ENCODE data around the gene RAB29.

DNA sequence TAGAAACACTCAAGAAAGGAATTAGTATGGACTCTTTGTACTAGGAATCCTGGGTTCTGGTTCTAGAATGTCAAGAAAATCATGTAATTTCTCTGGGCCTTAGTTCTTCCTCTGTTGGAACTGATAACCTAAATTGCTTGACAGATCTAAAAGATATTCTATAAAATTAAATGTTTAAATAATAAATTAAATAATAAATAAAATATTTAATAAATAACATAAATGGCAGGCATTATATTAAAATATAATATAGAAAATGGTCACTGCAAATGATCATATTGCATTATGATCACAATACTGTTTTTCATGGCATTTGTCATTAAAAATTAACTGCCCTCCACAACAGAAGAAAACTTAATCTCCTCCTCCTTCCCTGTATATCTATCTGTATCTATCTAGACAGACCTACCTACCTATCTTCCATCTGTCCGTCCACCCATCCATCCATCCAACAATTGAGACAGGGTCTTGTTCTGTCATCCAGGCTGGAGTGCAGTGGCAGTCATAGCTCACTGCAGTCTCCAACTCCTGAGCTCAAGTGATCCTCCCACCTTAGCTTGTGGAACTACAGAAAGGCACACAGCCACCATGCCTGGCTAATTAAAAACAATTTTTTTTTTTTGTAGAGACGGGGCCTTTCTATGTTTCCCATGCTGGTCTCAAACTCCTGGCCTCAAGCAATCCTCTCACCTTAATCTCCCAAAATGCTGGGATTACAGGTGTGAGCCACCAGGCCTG lies 41.7 kb downstream of the RAB29 start:
- TF ChIP-seq, protein P1, sequence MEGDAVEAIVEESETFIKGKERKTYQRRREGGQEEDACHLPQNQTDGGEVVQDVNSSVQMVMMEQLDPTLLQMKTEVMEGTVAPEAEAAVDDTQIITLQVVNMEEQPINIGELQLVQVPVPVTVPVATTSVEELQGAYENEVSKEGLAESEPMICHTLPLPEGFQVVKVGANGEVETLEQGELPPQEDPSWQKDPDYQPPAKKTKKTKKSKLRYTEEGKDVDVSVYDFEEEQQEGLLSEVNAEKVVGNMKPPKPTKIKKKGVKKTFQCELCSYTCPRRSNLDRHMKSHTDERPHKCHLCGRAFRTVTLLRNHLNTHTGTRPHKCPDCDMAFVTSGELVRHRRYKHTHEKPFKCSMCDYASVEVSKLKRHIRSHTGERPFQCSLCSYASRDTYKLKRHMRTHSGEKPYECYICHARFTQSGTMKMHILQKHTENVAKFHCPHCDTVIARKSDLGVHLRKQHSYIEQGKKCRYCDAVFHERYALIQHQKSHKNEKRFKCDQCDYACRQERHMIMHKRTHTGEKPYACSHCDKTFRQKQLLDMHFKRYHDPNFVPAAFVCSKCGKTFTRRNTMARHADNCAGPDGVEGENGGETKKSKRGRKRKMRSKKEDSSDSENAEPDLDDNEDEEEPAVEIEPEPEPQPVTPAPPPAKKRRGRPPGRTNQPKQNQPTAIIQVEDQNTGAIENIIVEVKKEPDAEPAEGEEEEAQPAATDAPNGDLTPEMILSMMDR (IDR thresholded peaks at IDR 0.05; ENCODE audit: insufficient read depth, low read length, poor library complexity, severe bottlenecking): no peak
- TF ChIP-seq EZH2phosphoT487 (conservative IDR thresholded peaks at IDR 0.05; ENCODE audit: low read length): no peak
